Progenitor cell of endocrine pancreas (in vitro differentiated cells): ENCODE results near the gene C5orf58. TPM values are rescaled to one million over a fixed set of nuclear protein-coding genes. Genes with fewer than 3 reads are reported as not detected.

ENCODE experiments used
- DNase-seq: peaks from one replicate; pipeline ENCODE4 v3.0.0; 2021; ENCODE audit warnings: low spot score; ENCODE audit not compliant: unreplicated experiment
- H3K27ac Mint-ChIP-seq: 2 replicates; pipeline ENCODE4 v1.8.0; 2021; ENCODE audit warnings: mild to moderate bottlenecking, moderate library complexity, mixed read lengths
- H3K27me3 Mint-ChIP-seq: 2 replicates; pipeline ENCODE4 v1.8.0; 2021; ENCODE audit warnings: mixed read lengths
- H3K36me3 Mint-ChIP-seq: 2 replicates; pipeline ENCODE4 v1.8.0; 2022; ENCODE audit warnings: mixed read lengths; ENCODE audit not compliant: insufficient read depth
- H3K4me1 Mint-ChIP-seq: 2 replicates; pipeline ENCODE4 v1.8.0; 2021; ENCODE audit warnings: low read depth, mixed read lengths
- H3K4me3 Mint-ChIP-seq: 2 replicates; pipeline ENCODE4 v1.8.0; 2021; ENCODE audit warnings: low read depth, mild to moderate bottlenecking, moderate library complexity, mixed read lengths
- H3K9me3 Mint-ChIP-seq: 2 replicates; pipeline ENCODE4 v1.8.0; 2021; ENCODE audit warnings: low read depth, mixed read lengths
- total RNA-seq: library from RNA; stranded (reverse); gene quantifications from 2 replicates; pipeline ENCODE4 v1.2.1, GENCODE V29; 2021
- TF ChIP-seq, protein P1 (sequence below): fragments of 200-600 bp; sonication (generic); IDR thresholded peaks from one replicate; pipeline ENCODE4 v1.5.0; 2021; ENCODE audit warnings: antibody characterized with exemption, mild to moderate bottlenecking; ENCODE audit not compliant: unreplicated experiment

Gene C5orf58
- total RNA-seq, 1 donor from 2014 or later, result not detected

DNA sequence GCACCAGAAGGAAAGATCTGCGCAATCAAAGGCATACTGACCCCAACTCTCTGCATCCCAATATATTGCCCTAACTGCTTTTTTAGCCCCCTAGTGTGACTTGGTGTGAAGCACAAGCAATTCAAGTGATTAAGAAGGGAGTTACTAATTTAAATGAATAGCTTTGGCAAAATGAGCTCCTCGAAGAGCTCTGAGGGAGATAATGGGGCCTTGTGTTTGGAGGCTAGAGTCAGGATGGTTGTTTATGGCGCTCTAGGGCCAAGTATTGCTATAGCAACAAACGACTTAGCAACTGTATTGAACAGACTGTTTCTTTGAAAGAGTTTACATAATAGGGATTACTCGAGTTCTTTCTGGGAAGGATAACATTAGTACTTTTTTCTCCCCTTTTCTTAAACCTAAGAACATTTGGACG is 11.5 kb upstream of the C5orf58 start:
- Mint-ChIP-seq H3K27me3 (peaks cover 4% of the 10 kb centered on the region), H3K4me1 (peaks cover 5% of the 10 kb centered on the region), H3K9me3 (no peaks in the 10 kb centered on the region), H3K4me3 (no peak overlapping the region), H3K36me3 (no peaks in the 10 kb centered on the region), H3K27ac (no peak overlapping the region)
- DNase-seq, result no peak
- TF ChIP-seq, protein P1, sequence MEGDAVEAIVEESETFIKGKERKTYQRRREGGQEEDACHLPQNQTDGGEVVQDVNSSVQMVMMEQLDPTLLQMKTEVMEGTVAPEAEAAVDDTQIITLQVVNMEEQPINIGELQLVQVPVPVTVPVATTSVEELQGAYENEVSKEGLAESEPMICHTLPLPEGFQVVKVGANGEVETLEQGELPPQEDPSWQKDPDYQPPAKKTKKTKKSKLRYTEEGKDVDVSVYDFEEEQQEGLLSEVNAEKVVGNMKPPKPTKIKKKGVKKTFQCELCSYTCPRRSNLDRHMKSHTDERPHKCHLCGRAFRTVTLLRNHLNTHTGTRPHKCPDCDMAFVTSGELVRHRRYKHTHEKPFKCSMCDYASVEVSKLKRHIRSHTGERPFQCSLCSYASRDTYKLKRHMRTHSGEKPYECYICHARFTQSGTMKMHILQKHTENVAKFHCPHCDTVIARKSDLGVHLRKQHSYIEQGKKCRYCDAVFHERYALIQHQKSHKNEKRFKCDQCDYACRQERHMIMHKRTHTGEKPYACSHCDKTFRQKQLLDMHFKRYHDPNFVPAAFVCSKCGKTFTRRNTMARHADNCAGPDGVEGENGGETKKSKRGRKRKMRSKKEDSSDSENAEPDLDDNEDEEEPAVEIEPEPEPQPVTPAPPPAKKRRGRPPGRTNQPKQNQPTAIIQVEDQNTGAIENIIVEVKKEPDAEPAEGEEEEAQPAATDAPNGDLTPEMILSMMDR, result peak; percentile 39

DNA sequence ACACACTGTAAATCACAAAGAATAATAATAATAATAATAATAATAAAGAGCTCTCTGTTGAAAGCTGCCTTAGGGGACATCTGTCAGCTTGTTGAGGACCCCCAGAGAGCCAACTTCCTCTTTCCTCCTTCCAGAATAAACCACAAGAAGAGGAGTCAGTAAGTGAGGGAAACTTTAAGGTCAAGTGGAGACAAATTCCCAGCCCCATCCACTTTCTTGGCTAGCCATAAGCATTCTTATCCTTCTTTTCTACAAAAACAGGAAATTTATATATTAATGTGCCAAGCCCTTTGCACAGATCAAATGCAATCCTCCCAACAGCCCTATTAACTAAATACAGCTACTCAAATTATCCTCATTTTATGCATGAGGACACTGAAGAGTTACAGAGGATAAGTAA is 9.4 kb upstream of the C5orf58 start:
- no peak for DNase-seq
- H3K36me3 Mint-ChIP-seq, result no peaks in the 10 kb centered on the region
- H3K4me1 Mint-ChIP-seq, result peaks cover 5% of the 10 kb centered on the region
- H3K27ac Mint-ChIP-seq, result no peak overlapping the region
- no peak overlapping the region for H3K4me3 Mint-ChIP-seq
- TF ChIP-seq, protein P1, result no peak
- no peaks in the 10 kb centered on the region for H3K9me3 Mint-ChIP-seq
- H3K27me3 Mint-ChIP-seq, result peaks cover 6% of the 10 kb centered on the region

DNA sequence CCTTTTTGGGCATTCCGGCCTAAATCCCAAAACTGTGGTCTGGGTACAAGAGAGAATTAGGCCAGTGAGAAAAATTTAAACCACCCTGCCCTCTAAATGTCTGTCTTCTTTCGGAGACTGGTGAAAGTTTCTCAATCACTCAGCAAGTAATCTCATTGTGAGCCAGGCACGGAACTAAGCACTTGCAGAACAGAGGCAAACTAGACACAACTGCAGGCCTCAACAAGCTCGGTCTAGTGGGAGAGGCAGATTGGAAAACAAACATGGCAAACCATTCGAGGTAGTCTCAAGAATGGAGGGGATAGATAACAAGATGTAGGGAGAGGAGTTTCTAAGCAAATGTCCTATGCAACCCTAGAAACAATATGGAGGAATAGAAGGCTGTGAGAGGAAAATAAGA is 8.9 kb upstream of the C5orf58 start:
- peaks cover 5% of the 10 kb centered on the region for H3K4me1 Mint-ChIP-seq
- TF ChIP-seq, protein P1, result no peak
- H3K4me3 Mint-ChIP-seq, result no peak overlapping the region

DNA sequence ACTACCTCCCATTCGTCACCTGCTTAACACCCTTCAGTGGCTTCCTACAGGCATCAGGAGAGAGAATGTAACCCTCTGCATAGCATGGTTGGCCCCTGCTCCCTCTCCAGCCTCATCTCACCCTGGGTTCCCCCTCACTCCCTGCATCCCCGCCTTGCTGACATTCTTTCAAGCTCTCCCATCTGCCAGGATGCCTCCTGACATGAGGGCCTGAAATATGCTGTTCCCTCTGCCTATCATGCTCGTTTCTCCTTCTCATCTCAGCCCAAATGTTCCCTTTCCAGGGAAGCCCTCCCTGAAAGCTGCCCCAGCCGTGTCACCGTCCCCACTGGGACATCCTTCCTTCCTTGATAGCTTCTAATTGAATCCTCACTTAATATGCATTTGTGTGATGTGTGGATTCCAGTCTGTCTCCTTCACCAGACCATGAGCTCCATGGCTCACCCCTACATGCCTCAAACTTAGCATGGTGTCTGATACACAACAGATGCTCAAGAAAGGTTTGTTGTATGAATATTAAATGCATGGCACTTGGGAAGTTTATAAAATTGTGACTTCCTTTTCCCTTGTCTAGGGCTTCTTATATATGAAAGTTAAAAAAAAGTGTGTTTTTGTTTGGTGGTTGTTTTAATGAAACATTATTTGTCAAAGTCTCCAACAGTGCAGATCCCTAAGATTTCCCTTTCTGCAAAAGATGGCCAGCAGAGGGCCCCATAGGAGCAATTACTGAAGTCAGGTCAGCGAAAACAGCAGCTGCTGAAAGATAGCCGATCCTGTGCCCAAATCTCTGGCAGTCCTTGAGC is 7.3 kb upstream of the C5orf58 start:
- Mint-ChIP-seq H3K27ac (peak overlapping the region; percentile 46), H3K4me1 (peaks cover 5% of the 10 kb centered on the region), H3K27me3 (peaks cover 12% of the 10 kb centered on the region), H3K4me3 (no peak overlapping the region), H3K9me3 (no peaks in the 10 kb centered on the region), H3K36me3 (no peaks in the 10 kb centered on the region)
- TF ChIP-seq, protein P1, result peak; percentile 82
- peak; percentile 55 for DNase-seq

More for the DNA sequence above, 8.9 kb upstream of the C5orf58 start:
- Mint-ChIP-seq H3K27ac (no peak overlapping the region), H3K27me3 (peaks cover 9% of the 10 kb centered on the region), H3K36me3 (no peaks in the 10 kb centered on the region), H3K9me3 (no peaks in the 10 kb centered on the region)
- DNase-seq, result no peak

DNA sequence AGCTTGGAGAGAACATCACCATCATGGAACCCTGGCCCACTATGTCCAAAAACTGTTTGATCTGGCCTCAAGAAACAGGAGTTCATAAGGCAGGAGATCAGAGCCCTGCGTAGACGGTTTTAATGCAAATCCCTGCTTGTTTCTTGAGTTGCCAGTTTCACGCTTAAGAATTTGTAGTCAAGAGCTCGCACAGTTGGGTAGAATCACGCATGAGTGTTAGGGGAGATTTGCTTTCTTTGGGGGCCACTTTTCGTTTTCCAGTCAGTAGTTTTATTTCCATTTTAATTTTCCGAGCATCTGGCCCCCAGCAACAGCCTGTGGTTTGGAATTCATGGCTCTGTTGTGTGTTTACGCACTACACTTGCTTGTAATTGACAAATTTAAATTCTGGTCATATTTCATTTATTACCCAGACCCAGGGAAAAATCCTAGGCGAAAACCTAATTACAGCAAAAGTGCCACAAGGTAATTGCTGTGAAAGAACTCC is 6.6 kb upstream of the C5orf58 start:
- no peaks in the 10 kb centered on the region for H3K36me3 Mint-ChIP-seq
- peaks cover 5% of the 10 kb centered on the region for H3K4me1 Mint-ChIP-seq
- DNase-seq, result no peak
- TF ChIP-seq, protein P1, result no peak
- H3K27me3 Mint-ChIP-seq, result peaks cover 15% of the 10 kb centered on the region
- no peaks in the 10 kb centered on the region for H3K9me3 Mint-ChIP-seq
- no peak overlapping the region for H3K27ac Mint-ChIP-seq
- H3K4me3 Mint-ChIP-seq, result no peak overlapping the region
